GM12878 (cell line): Measurements from ENCODE around the gene ADGRG2.
"Not testable (repeated sequence)": the region's sequence is repeated elsewhere in the genome, so short reads cannot be mapped to it uniquely, and the experiment has no call there.

Experiments used
- CTCF ChIP-seq, 3 experiments: IDR thresholded peaks in 2 of 3; conservative IDR thresholded peaks in 1 of 3; 2 replicates each; pipeline ENCODE4 v1.5.1; 2011; ENCODE audit warnings: low read depth in 3 of 3, low read length in 3 of 3, mild to moderate bottlenecking in 3 of 3, control low read depth in 2 of 3, moderate library complexity in 2 of 3, inconsistent platforms in 1 of 3, mixed read lengths in 1 of 3; ENCODE audit not compliant: control insufficient read depth in 2 of 3, insufficient read depth in 1 of 3; ENCODE audit errors: extremely low read depth in 1 of 3
- ELK1 ChIP-seq: IDR thresholded peaks from 2 replicates; pipeline ENCODE4 v1.6.1; 2012; ENCODE audit warnings: low read depth, low read length, improper control_type of control experiment
- MAX ChIP-seq: IDR thresholded peaks from 2 replicates; pipeline ENCODE4 v1.6.1; 2012; ENCODE audit warnings: low read depth, low read length, improper control_type of control experiment
- NBN ChIP-seq: fragments of 450-650 bp; IDR thresholded peaks from 2 replicates; pipeline ENCODE4 v1.6.1; 2016
- REST ChIP-seq: IDR thresholded peaks from 2 replicates; pipeline ENCODE4 v1.6.1; 2012; ENCODE audit warnings: mild to moderate bottlenecking, low read depth, low read length
- SP1 ChIP-seq: IDR thresholded peaks from one replicate; pipeline ENCODE4 v1.6.1; 2011; ENCODE audit warnings: low read depth, low read length

GRCh38 chrX:18980262-18980661, 142.0 kb downstream of the ADGRG2 start:
- not testable (repeated sequence) for TF ChIP-seq NBN; SP1; ELK1; MAX; REST; CTCF (IDR thresholded peaks at IDR 0.05 in 2 of 3, conservative IDR thresholded peaks at IDR 0.05 in 1 of 3; ENCODE audit: control insufficient read depth in 2 of 3, extremely low read depth in 1 of 3, insufficient read depth in 1 of 3, low read depth in 3 of 3, low read length in 3 of 3)
